ENCODE data around the gene POU2F1.

GRCh38 chr1:167263819-167264464 lies 43.3 kb downstream of the POU2F1 start:
- TF ChIP-seq CTCF (IDR thresholded peaks at IDR 0.05; ENCODE audit: low read depth, low read length, missing input control) (no peak), EGR1 (IDR thresholded peaks at IDR 0.05; ENCODE audit: low read depth in 2 of 2) (no peak), YY1 (IDR thresholded peaks at IDR 0.05) (no peak), RXRA (IDR thresholded peaks at IDR 0.05) (no peak), SP1 (IDR thresholded peaks at IDR 0.05) (no peak)
- TF ChIP-seq, protein P1, sequence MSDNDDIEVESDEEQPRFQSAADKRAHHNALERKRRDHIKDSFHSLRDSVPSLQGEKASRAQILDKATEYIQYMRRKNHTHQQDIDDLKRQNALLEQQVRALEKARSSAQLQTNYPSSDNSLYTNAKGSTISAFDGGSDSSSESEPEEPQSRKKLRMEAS (IDR thresholded peaks at IDR 0.05): no peak
